K562 (cell line): ENCODE measurements around the gene RGS17. TPM values are rescaled to one million over a fixed set of nuclear protein-coding genes. Genes with fewer than 3 reads are reported as not detected.

Source experiments
- ARID2 ChIP-seq: fragments of 450-650 bp; IDR thresholded peaks from 2 replicates; pipeline ENCODE4 v1.6.1; 2017; ENCODE audit warnings: antibody characterized with exemption, mild to moderate bottlenecking
- BCLAF1 ChIP-seq, 2 experiments: fragments of 450-650 bp in 1 of 2; IDR thresholded peaks; 2 replicates each; pipeline ENCODE4 v1.6.1; 2011 to 2017; ENCODE audit warnings: low read depth in 2 of 2, antibody characterized with exemption in 1 of 2, borderline replicate concordance in 1 of 2, low read length in 1 of 2, mild to moderate bottlenecking in 1 of 2, mixed read lengths in 1 of 2; ENCODE audit not compliant: control insufficient read depth in 1 of 2
- BCOR ChIP-seq: fragments of 450-650 bp; IDR thresholded peaks from 2 replicates; pipeline ENCODE4 v1.6.1; 2016
- ELF4 ChIP-seq: fragments of 450-650 bp; formaldehyde crosslinking; IDR thresholded peaks from 2 replicates; pipeline ENCODE4 v1.4.0; 2022; ENCODE audit warnings: missing genetic modification characterization
- ERF ChIP-seq: fragments of 450-650 bp; formaldehyde crosslinking; IDR thresholded peaks from 2 replicates; pipeline ENCODE4 v1.4.0; 2020; ENCODE audit warnings: mild to moderate bottlenecking, mixed read lengths
- GABPB2 ChIP-seq: fragments of 250-450 bp; sonication (Bioruptor Pico); conservative IDR thresholded peaks from 2 replicates; pipeline ENCODE4 v1.5.1; 2021; ENCODE audit warnings: mild to moderate bottlenecking
- IRF9 ChIP-seq: fragments of 450-650 bp; IDR thresholded peaks from 2 replicates; pipeline ENCODE4 v1.6.1; 2016; ENCODE audit warnings: missing biosample characterization, missing genetic modification characterization
- JUND ChIP-seq, 2 experiments: IDR thresholded peaks; 2 replicates in 1 of 2; 3 replicates in 1 of 2; pipeline ENCODE4 v1.6.1; 2011; ENCODE audit warnings: borderline replicate concordance in 2 of 2, low read depth in 2 of 2, low read length in 2 of 2, improper control_type of control experiment in 1 of 2, missing biosample characterization in 1 of 2, missing genetic modification characterization in 1 of 2, missing genetic modification reagents in 1 of 2
- NCOA6 ChIP-seq: fragments of 450-650 bp; IDR thresholded peaks from 2 replicates; pipeline ENCODE4 v1.6.1; 2017; ENCODE audit warnings: mild to moderate bottlenecking
- NR1H2 ChIP-seq: sonication (generic); formaldehyde crosslinking; IDR thresholded peaks from 2 replicates; pipeline ENCODE4 v1.4.0; 2020; ENCODE audit warnings: mild to moderate bottlenecking, missing genetic modification reagents
- OTX1 ChIP-seq: fragments of 450-650 bp; formaldehyde crosslinking; IDR thresholded peaks from 2 replicates; pipeline ENCODE4 v1.4.0; 2022; ENCODE audit warnings: mild to moderate bottlenecking
- PHB2 ChIP-seq: fragments of 450-650 bp; IDR thresholded peaks from 2 replicates; pipeline ENCODE4 v1.6.1; 2017; ENCODE audit warnings: low read depth
- POLR2AphosphoS2 ChIP-seq: IDR thresholded peaks from 2 replicates; pipeline ENCODE4 v1.6.1; 2012; ENCODE audit warnings: low read length, improper control_type of control experiment
- PTRF ChIP-seq: fragments of 450-650 bp; IDR thresholded peaks from 2 replicates; pipeline ENCODE4 v1.6.1; 2016; ENCODE audit warnings: mild to moderate bottlenecking, missing genetic modification characterization, missing compliant biosample characterization
- PURB ChIP-seq: sonication (generic); formaldehyde crosslinking; IDR thresholded peaks from 2 replicates; pipeline ENCODE4 v1.9.0; 2021; ENCODE audit warnings: low read depth, mild to moderate bottlenecking, missing genetic modification reagents
- RBFOX2 ChIP-seq: fragments of 200-400 bp; formaldehyde crosslinking; IDR thresholded peaks from 2 replicates; pipeline ENCODE4 v1.6.1; 2017; ENCODE audit warnings: low read depth, mild to moderate bottlenecking, low read length, moderate library complexity
- SNIP1 ChIP-seq: fragments of 450-650 bp; IDR thresholded peaks from 2 replicates; pipeline ENCODE4 v1.7.1; 2017; ENCODE audit warnings: low read depth, mild to moderate bottlenecking
- TAL1 ChIP-seq: fragments of 450-650 bp; IDR thresholded peaks from 2 replicates; pipeline ENCODE4 v1.6.1; 2016; ENCODE audit warnings: mild to moderate bottlenecking
- TCF7L2 ChIP-seq: fragments of 150-350 bp; IDR thresholded peaks from 2 replicates; pipeline ENCODE4 v1.6.1; 2016; ENCODE audit warnings: low read depth, mild to moderate bottlenecking, low read length, moderate library complexity
- YY1 ChIP-seq, 3 experiments: IDR thresholded peaks; 2 replicates each; pipeline ENCODE4 v1.6.1; 2011; ENCODE audit warnings: low read length in 2 of 3, mild to moderate bottlenecking in 2 of 3, moderate library complexity in 2 of 3, borderline replicate concordance in 1 of 3, control low read depth in 1 of 3, low read depth in 1 of 3; ENCODE audit not compliant: insufficient read depth in 3 of 3, insufficient replicate concordance in 2 of 3, control insufficient read depth in 1 of 3, insufficient read length in 1 of 3; ENCODE audit errors: extremely low read depth in 1 of 3
- ZFP1 ChIP-seq: fragments of 450-650 bp; formaldehyde crosslinking; IDR thresholded peaks from 2 replicates; pipeline ENCODE4 v1.4.0; 2020; ENCODE audit warnings: mild to moderate bottlenecking, mixed read lengths
- ZNF212 ChIP-seq: fragments of 450-650 bp; formaldehyde crosslinking; IDR thresholded peaks from 2 replicates; pipeline ENCODE4 v1.4.0; 2020; ENCODE audit warnings: mild to moderate bottlenecking
- ZNF274 ChIP-seq: IDR thresholded peaks from 2 replicates; pipeline ENCODE4 v1.6.1; 2011; ENCODE audit warnings: low read depth, mild to moderate bottlenecking, low read length, moderate library complexity, borderline replicate concordance
- ZNF41 ChIP-seq: fragments of 250-450 bp; sonication (Bioruptor Pico); conservative IDR thresholded peaks from 2 replicates; pipeline ENCODE4 v1.4.0; 2020; ENCODE audit warnings: mild to moderate bottlenecking
- ZNF77 ChIP-seq: fragments of 250-450 bp; sonication (Bioruptor Pico); IDR thresholded peaks from 2 replicates; pipeline ENCODE4 v1.5.0; 2020
- ZNF830 ChIP-seq: fragments of 250-450 bp; sonication (Bioruptor Pico); IDR thresholded peaks from 2 replicates; pipeline ENCODE4 v1.5.0; 2021; ENCODE audit warnings: mild to moderate bottlenecking
- polyA plus RNA-seq, 8 experiments: library from polyadenylated mRNA; depleted of rRNA in 4 of 8; stranded (reverse) in 5 of 8; unstranded in 3 of 8; fragments of >200 nt; fragmentation: Nextera tagmentation in 2 of 8; fragmentation: Illumina TruSeq in 1 of 8; extraction: Ambion mirVana in 2 of 8; extraction: Trizol in 1 of 8; gene quantifications; 2 replicates each; pipeline versions ENCODE4 v1.2.1 to v1.2.3, GENCODE V29; 2011 to 2014; ENCODE audit warnings: inconsistent platforms in 1 of 8, missing spikeins in 1 of 8
- total RNA-seq, 7 experiments: library from RNA; depleted of rRNA in 6 of 7; stranded (reverse); fragments of >200 nt in 6 of 7; fragmentation: Illumina TruSeq in 2 of 7; extraction: Trizol in 2 of 7; gene quantifications; 2 replicates each; pipeline versions ENCODE4 v1.2.1 to v1.2.3, GENCODE V29; 2011 to 2021; ENCODE audit warnings: low replicate concordance in 1 of 7

The RGS17 gene
- total and polyA plus RNA-seq, 9 of the 15 experiments (the other 6 are each of a cell fraction or from before 2014, with no cell fraction given), result 0.01 to 0.14 (median 0.08) TPM; not detected in 6

GRCh38 chr6:153002613-153003365, 128.3 kb downstream of the RGS17 start, which contains the start of gene MTRF1L (continued):
- TF ChIP-seq BCLAF1 (IDR thresholded peaks at IDR 0.05; ENCODE audit: borderline replicate concordance in 1 of 2, control insufficient read depth in 1 of 2, low read depth in 2 of 2, low read length in 1 of 2) (no peak; a peak in 1 of 4 replicates), SNIP1 (no peak), ERF (CRISPR knock-in tag) (peak; percentile 30; the same call in 1 of the 2 replicates), ZNF212 (CRISPR knock-in tag) (no peak), ARID2 (0 out of 2 replicates have a peak, but pooled peaks have one; percentile 26), ZNF77 (CRISPR knock-in tag) (no peak), PHB2 (no peak), ELF4 (CRISPR knock-in tag) (0 out of 2 replicates have a peak, but pooled peaks have one; percentile 13), RBFOX2 (peak; percentile 93), ZNF274 (no peak), JUND (IDR thresholded peaks at IDR 0.05; ENCODE audit: borderline replicate concordance, low read depth, low read length) (peak; percentile 49; the same call in 1 of the 2 replicates), JUND (tag; IDR thresholded peaks at IDR 0.05; ENCODE audit: borderline replicate concordance, low read depth, low read length) (no peak), PURB (CRISPR knock-in tag) (no peak), TCF7L2 (no peak; the same call in 1 of the 2 replicates), BCOR (peak; percentile 54), GABPB2 (CRISPR knock-in tag) (no peak), YY1 (IDR thresholded peaks at IDR 0.05; ENCODE audit: borderline replicate concordance in 1 of 3, control insufficient read depth in 1 of 3, extremely low read depth in 1 of 3, insufficient read depth in 3 of 3, insufficient read length in 1 of 3, insufficient replicate concordance in 2 of 3, low read depth in 1 of 3, low read length in 2 of 3) (peak in 2 of 3 experiments; percentile 7 to 24), OTX1 (no peak), TAL1 (no peak), ZNF830 (CRISPR knock-in tag) (no peak), ZNF41 (CRISPR knock-in tag) (no peak), NR1H2 (CRISPR knock-in tag) (no peak), IRF9 (no peak), POLR2AphosphoS2 (0 out of 2 replicates have a peak, but pooled peaks have one; percentile 51), ZFP1 (CRISPR knock-in tag) (peak; percentile 47; the same call in 1 of the 2 replicates), NCOA6 (no peak; the same call in 1 of the 2 replicates), PTRF (tag) (no peak)
